SK-N-SH treated with all-trans-retinoic acid at 6 μM for 48 hours (cell line): Measurements from ENCODE around the gene SMIM20.

ENCODE experiments used
- ARNTL ChIP-seq: fragments of 450-650 bp; formaldehyde crosslinking; IDR thresholded peaks from 2 replicates; pipeline ENCODE4 v1.5.0; 2020; ENCODE audit warnings: low read depth, mild to moderate bottlenecking, moderate library complexity, borderline replicate concordance
- GLIS3 ChIP-seq: fragments of 250-450 bp; sonication (Bioruptor Pico); IDR thresholded peaks from 2 replicates; pipeline ENCODE4 v1.5.0; 2020; ENCODE audit warnings: mild to moderate bottlenecking, moderate library complexity
- OSR1 ChIP-seq: fragments of 250-450 bp; sonication (Bioruptor Pico); IDR thresholded peaks from 2 replicates; pipeline ENCODE4 v1.8.0; 2022; ENCODE audit warnings: moderate library complexity, mild to moderate bottlenecking, inconsistent platforms
- RARB ChIP-seq: fragments of 250-450 bp; sonication (Bioruptor Pico); IDR thresholded peaks from 2 replicates; pipeline ENCODE4 v1.8.0; 2021; ENCODE audit warnings: mild to moderate bottlenecking, moderate library complexity
- TF ChIP-seq, protein P1 (sequence below): fragments of 250-450 bp; sonication (Bioruptor Pico); IDR thresholded peaks from 2 replicates; pipeline ENCODE4 v1.8.0; 2020; ENCODE audit warnings: mild to moderate bottlenecking, moderate library complexity, borderline replicate concordance

DNA sequence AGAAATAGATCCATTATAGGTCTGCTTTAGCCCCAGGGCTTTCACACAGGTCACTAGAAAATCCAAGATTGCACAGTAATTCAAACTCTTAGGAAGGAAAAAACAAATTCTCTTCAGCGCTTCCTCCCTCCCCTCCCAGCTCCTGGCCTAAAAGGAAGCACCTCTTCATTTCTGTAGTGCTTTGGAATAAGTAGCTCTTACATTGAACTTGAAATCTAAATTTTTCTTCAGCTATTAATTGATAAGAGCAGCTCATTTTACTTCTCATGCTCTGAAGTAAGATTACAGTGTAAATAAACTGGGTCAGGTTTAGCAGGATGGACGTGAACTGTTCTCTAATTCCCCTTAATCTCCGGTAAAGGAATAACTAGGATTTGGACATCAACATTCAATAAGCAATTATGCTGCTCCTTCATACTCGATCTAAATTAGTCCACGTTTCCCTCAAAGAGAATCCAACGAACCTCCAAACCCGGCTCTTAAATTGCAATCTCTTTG lies 40.3 kb upstream of the SMIM20 start:
- TF ChIP-seq OSR1, result no peak
- no peak for TF ChIP-seq ARNTL
- TF ChIP-seq, protein P1, sequence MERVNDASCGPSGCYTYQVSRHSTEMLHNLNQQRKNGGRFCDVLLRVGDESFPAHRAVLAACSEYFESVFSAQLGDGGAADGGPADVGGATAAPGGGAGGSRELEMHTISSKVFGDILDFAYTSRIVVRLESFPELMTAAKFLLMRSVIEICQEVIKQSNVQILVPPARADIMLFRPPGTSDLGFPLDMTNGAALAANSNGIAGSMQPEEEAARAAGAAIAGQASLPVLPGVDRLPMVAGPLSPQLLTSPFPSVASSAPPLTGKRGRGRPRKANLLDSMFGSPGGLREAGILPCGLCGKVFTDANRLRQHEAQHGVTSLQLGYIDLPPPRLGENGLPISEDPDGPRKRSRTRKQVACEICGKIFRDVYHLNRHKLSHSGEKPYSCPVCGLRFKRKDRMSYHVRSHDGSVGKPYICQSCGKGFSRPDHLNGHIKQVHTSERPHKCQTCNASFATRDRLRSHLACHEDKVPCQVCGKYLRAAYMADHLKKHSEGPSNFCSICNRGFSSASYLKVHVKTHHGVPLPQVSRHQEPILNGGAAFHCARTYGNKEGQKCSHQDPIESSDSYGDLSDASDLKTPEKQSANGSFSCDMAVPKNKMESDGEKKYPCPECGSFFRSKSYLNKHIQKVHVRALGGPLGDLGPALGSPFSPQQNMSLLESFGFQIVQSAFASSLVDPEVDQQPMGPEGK (CRISPR knock-in tag), result no peak
- TF ChIP-seq RARB (CRISPR knock-in tag), result no peak
- TF ChIP-seq GLIS3 (CRISPR knock-in tag), result no peak
